NT2/D1 (cell line): ENCODE results near the gene SHISAL1.

Experiments
- DNase-seq: peaks from one replicate; pipeline ENCODE4 v3.0.0-alpha.2; 2011; ENCODE audit warnings: low read depth, low spot score
- H3K27me3 ChIP-seq: 2 replicates; pipeline ENCODE4 v1.6.0; 2011; ENCODE audit warnings: mild to moderate bottlenecking; ENCODE audit not compliant: insufficient read length, insufficient read depth
- H3K36me3 ChIP-seq: 2 replicates; pipeline ENCODE4 v1.6.1; 2011; ENCODE audit warnings: mild to moderate bottlenecking, low read length, mixed read lengths; ENCODE audit not compliant: insufficient read depth, insufficient read length
- H3K4me1 ChIP-seq: 2 replicates; pipeline ENCODE4 v1.5.1; 2011; ENCODE audit not compliant: insufficient read depth, insufficient read length
- H3K4me3 ChIP-seq: 2 replicates; pipeline ENCODE4 v1.5.1; 2011; ENCODE audit warnings: low read depth; ENCODE audit not compliant: insufficient read length
- H3K9ac ChIP-seq: 2 replicates; pipeline ENCODE4 v1.6.0; 2011; ENCODE audit warnings: low read depth; ENCODE audit not compliant: insufficient read length
- H3K9me3 ChIP-seq: 2 replicates; pipeline ENCODE4 v1.5.1; 2011; ENCODE audit warnings: mild to moderate bottlenecking, low read length; ENCODE audit not compliant: insufficient read depth
- SUZ12 ChIP-seq: IDR thresholded peaks from 2 replicates; pipeline ENCODE4 v1.6.1; 2011; ENCODE audit not compliant: insufficient read length, insufficient read depth; ENCODE audit errors: extremely low read depth
- YY1 ChIP-seq: IDR thresholded peaks from 2 replicates; pipeline ENCODE4 v1.6.1; 2011; ENCODE audit not compliant: insufficient read length, insufficient read depth
- ZNF274 ChIP-seq: IDR thresholded peaks from 2 replicates; pipeline ENCODE4 v1.6.1; 2011; ENCODE audit warnings: mild to moderate bottlenecking, low read depth, low read length

The SHISAL1 gene

DNA sequence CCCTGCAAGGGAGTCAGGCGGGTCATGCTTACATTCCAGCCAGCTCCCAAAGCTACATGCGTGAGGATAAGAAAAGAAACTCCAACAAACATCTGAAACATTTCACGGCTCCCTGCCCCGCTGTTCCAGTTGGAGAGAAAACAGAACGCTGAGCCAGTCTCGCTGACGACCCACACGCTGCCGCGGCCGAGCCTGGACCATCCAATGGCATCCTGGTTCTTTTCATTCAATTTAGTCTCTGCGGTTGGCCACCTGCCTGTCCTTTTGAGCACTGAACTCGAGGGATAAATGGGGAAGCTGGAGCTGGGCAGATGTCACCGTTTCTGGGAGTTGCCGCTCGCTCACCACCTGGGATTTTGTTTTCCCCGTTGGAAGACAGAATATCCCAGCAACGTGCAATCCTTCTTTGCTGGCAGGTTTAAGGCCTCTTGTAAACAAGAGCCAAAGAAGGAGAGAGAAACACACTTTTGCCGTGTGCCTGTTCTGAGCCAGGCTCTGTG is 45.3 kb upstream of the SHISAL1 start:
- no peak overlapping the region for H3K9ac ChIP-seq
- no peak for TF ChIP-seq ZNF274
- no peak for TF ChIP-seq YY1
- TF ChIP-seq SUZ12, result no peak
- peaks cover 2% of the 10 kb centered on the region for H3K4me1 ChIP-seq
- no peak for DNase-seq
- peaks cover 5% of the 10 kb centered on the region; the same call in 1 of the 2 replicates for H3K9me3 ChIP-seq
- no peaks in the 10 kb centered on the region for H3K36me3 ChIP-seq
- no peak overlapping the region for H3K4me3 ChIP-seq
- no peaks in the 10 kb centered on the region for H3K27me3 ChIP-seq

- no peaks in the 10 kb centered on the region for H3K36me3 ChIP-seq
- TF ChIP-seq YY1 (no peak), ZNF274 (no peak), SUZ12 (no peak)
- peaks cover 4% of the 10 kb centered on the region for H3K4me1 ChIP-seq
- H3K27me3 ChIP-seq, result no peaks in the 10 kb centered on the region
- no peak for DNase-seq
- H3K4me3 ChIP-seq, result no peak overlapping the region
- H3K9me3 ChIP-seq, result peaks cover 5% of the 10 kb centered on the region; the same call in 1 of the 2 replicates
- H3K9ac ChIP-seq, result no peak overlapping the region
Measured at GRCh38 chr22:44357296-44357965, 44.7 kb upstream of the SHISAL1 start.

GRCh38 chr22:44355716-44356070 is 42.9 kb upstream of the SHISAL1 start:
- DNase-seq, result no peak
- H3K9me3 ChIP-seq, result peaks cover 1% of the 10 kb centered on the region; the same call in 1 of the 2 replicates
- H3K4me3 ChIP-seq, result no peak overlapping the region
- H3K27me3 ChIP-seq, result no peaks in the 10 kb centered on the region
- H3K4me1 ChIP-seq, result peaks cover 10% of the 10 kb centered on the region
- no peaks in the 10 kb centered on the region for H3K36me3 ChIP-seq
- no peak overlapping the region for H3K9ac ChIP-seq
- TF ChIP-seq SUZ12 (no peak), YY1 (no peak), ZNF274 (no peak)

GRCh38 chr22:44354288-44354687 is 41.5 kb upstream of the SHISAL1 start:
- Histone ChIP-seq H3K36me3 (no peaks in the 10 kb centered on the region), H3K4me3 (no peak overlapping the region), H3K9ac (no peak overlapping the region), H3K9me3 (no peaks in the 10 kb centered on the region), H3K4me1 (peaks cover 11% of the 10 kb centered on the region), H3K27me3 (no peaks in the 10 kb centered on the region)
- DNase-seq, result no peak
- no peak for TF ChIP-seq YY1
- TF ChIP-seq ZNF274, result no peak
- no peak for TF ChIP-seq SUZ12

DNA sequence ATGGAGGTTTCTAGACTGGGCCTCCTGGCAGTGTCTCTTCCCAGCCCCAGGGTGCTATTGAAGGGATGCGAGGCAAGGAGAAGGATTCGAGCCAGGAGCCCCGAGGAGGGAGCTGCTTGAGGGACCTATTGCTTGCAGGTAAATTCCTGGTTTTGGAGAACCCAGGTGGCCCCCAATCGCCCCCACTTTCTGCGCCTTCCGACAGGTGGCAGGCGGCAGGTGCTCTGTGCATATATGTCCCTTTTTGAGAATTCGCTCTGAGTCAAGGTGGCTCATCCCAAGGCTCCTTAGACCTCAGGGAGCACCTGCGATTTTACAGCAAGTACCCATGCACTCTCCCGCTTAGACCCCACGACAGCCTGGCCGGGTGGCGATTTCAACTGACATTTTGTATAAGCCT is 40.3 kb upstream of the SHISAL1 start:
- H3K4me1 ChIP-seq, result peaks cover 14% of the 10 kb centered on the region
- no peaks in the 10 kb centered on the region for H3K27me3 ChIP-seq

GRCh38 chr22:44352378-44353035 is 39.8 kb upstream of the SHISAL1 start:
- DNase-seq, result no peak
- TF ChIP-seq ZNF274, result no peak
- no peak for TF ChIP-seq SUZ12
- no peak for TF ChIP-seq YY1

More for the DNA sequence above, 40.3 kb upstream of the SHISAL1 start:
- Histone ChIP-seq H3K9me3 (no peaks in the 10 kb centered on the region), H3K36me3 (no peaks in the 10 kb centered on the region), H3K9ac (no peak overlapping the region), H3K4me3 (no peak overlapping the region)
- TF ChIP-seq ZNF274 (no peak), YY1 (no peak), SUZ12 (no peak)
- no peak for DNase-seq

GRCh38 chr22:44351685-44352377 is 39.1 kb upstream of the SHISAL1 start:
- peak; percentile 57 for DNase-seq
- peak overlapping the region; percentile 10 for H3K9ac ChIP-seq

More at GRCh38 chr22:44352378-44353035, 39.8 kb upstream of the SHISAL1 start:
- H3K4me1 ChIP-seq, result peaks cover 14% of the 10 kb centered on the region
- no peak overlapping the region for H3K4me3 ChIP-seq
- H3K9ac ChIP-seq, result peak overlapping the region; percentile 10
- H3K27me3 ChIP-seq, result no peaks in the 10 kb centered on the region
- no peaks in the 10 kb centered on the region for H3K36me3 ChIP-seq
- H3K9me3 ChIP-seq, result no peaks in the 10 kb centered on the region

More at GRCh38 chr22:44351685-44352377, 39.1 kb upstream of the SHISAL1 start:
- no peaks in the 10 kb centered on the region for H3K27me3 ChIP-seq
- no peak overlapping the region for H3K4me3 ChIP-seq
- no peak for TF ChIP-seq SUZ12
- TF ChIP-seq YY1, result no peak
- H3K9me3 ChIP-seq, result no peaks in the 10 kb centered on the region
- H3K36me3 ChIP-seq, result no peaks in the 10 kb centered on the region
- H3K4me1 ChIP-seq, result peaks cover 14% of the 10 kb centered on the region
